HepG2 (cell line): ENCODE measurements around the gene NREP.

ENCODE experiments used
- HMGXB4 ChIP-seq, 2 experiments: sonication (generic) in 1 of 2; formaldehyde crosslinking in 1 of 2; IDR thresholded peaks; 2 replicates each; pipeline versions ENCODE4 v1.4.0 to v1.6.1; 2018 to 2020; ENCODE audit warnings: missing genetic modification reagents in 2 of 2, borderline replicate concordance in 1 of 2, low read depth in 1 of 2, mild to moderate bottlenecking in 1 of 2, missing biosample characterization in 1 of 2
- JUN ChIP-seq: sonication (generic); formaldehyde crosslinking; IDR thresholded peaks from 2 replicates; pipeline ENCODE4 v1.4.0; 2020; ENCODE audit warnings: mild to moderate bottlenecking, missing genetic modification reagents
- JUNB ChIP-seq: sonication (generic); formaldehyde crosslinking; IDR thresholded peaks from 2 replicates; pipeline ENCODE4 v1.8.0; 2022; ENCODE audit warnings: missing genetic modification reagents, mild to moderate bottlenecking, borderline replicate concordance
- POLR2A ChIP-seq, 2 experiments: IDR thresholded peaks; 2 replicates each; pipeline ENCODE4 v1.6.1; 2011; ENCODE audit warnings: low read depth in 2 of 2, low read length in 2 of 2, mild to moderate bottlenecking in 1 of 2, moderate library complexity in 1 of 2; ENCODE audit not compliant: insufficient read depth in 1 of 2

- no peak for TF ChIP-seq JUN (CRISPR knock-in tag)
- TF ChIP-seq POLR2A (IDR thresholded peaks at IDR 0.05; ENCODE audit: insufficient read depth in 1 of 2, low read depth in 2 of 2, low read length in 2 of 2): peak; percentile 59 to 65
- peak; percentile 53 to 73; a peak in 3 of 4 replicates for TF ChIP-seq HMGXB4 (CRISPR knock-in tag; IDR thresholded peaks at IDR 0.05; ENCODE audit: borderline replicate concordance in 1 of 2, low read depth in 1 of 2)
- no peak for TF ChIP-seq JUNB (CRISPR knock-in tag)
Measured at GRCh38 chr5:111757355-111758283, 625 bp upstream of the NREP start.
